GM12801 (cell line): Measurements from ENCODE around the gene B4GALT1.

Source experiments
- CTCF ChIP-seq: IDR thresholded peaks from one replicate; pipeline ENCODE4 v1.5.1; 2011; ENCODE audit warnings: control low read depth; ENCODE audit not compliant: insufficient read length; ENCODE audit errors: extremely low read depth

B4GALT1 gene

GRCh38 chr9:33148367-33149014, 18.6 kb downstream of the B4GALT1 start:
- TF ChIP-seq CTCF = no peak

DNA sequence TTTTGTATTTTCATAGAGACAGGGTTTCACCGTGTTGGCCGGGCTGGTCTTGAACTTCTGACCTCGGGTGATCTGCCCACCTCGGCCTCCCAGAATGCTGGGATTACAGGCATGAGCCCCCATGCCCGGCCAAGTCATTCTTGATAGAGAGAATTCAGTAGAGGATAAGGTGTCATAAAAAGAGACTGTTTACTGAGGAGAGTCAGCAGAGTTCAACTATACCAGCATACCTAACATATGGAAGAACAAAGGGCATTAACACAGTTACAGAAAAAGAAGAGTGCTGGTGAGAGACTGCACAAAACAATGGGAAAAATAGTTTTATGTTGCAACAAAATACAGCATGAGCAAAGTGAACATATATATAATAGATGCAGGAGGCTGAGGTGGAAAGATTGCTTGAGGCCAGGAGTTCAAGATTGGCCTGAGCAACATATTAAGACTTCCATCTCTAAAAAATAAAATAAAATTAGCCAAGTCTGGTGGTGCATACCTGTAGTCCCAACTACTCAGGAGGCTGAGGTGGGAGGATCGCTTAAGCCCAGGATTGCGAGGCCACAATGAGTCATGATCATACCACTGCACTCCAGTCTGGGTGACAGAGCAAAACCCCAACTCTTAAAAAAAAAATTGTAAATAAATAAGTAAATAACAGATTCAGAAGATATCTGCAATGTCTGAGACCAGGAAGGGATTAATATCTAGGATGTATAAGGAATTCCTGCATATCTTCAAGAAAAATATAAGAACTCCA, 19.5 kb downstream of the B4GALT1 start:
- TF ChIP-seq CTCF = no peak

DNA sequence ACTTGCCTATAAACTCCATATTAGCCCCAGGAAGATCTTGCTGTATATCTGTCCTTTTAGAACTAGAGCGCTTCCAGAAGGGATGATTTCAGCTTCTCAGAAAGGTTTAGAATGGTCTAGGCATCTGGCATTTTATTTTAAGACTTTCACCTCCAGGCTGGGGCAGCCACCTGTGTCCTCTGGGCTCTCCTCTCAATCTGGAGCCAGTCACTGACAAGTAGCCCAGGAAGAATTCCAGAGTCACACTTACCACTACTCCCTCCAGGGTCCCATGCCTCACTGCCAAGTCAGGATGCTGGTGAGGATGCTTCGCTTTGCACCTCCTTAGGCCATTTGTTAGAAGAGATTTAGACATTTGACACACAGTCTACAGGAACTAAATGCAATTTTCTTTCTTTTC, 20.8 kb downstream of the B4GALT1 start:
- no peak for TF ChIP-seq CTCF

DNA sequence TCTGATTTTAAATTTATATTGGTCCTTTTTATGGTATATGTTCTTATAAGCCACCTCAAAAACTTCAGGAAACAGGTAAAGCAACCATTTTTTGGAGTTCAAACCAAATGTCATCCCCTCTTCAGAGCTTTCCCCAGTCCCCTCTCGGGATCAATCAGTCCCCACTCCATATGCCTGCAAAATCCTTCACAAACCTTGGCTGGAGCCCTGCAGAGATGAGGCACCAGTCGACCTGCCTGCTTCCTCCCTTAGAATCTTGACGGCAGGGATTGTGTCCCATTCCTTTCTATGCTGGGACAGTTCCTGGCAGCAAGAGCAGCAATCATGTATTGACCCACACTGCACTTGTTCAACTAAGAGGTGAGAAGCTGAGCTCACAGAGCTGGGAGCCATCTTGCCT, 22.6 kb downstream of the B4GALT1 start:
- TF ChIP-seq CTCF = no peak

- TF ChIP-seq CTCF = no peak
Observed at GRCh38 chr9:33143241-33143661, 23.9 kb downstream of the B4GALT1 start.

GRCh38 chr9:33142535-33142934, 24.6 kb downstream of the B4GALT1 start:
- TF ChIP-seq CTCF = no peak

- no peak for TF ChIP-seq CTCF
Observed at GRCh38 chr9:33140401-33141360, 26.5 kb downstream of the B4GALT1 start.
